Subcutaneous adipose tissue (tissue), 4 donors: Measurements from ENCODE around the gene LSM6. TPM values are rescaled to one million over a fixed set of nuclear protein-coding genes. Genes with fewer than 3 reads are reported as not detected.

Experiments
- CTCF ChIP-seq: fragments of 450-650 bp; IDR thresholded peaks from one replicate; pipeline ENCODE4 v1.5.1; 2016; ENCODE audit warnings: low read depth, mild to moderate bottlenecking, control low read depth, antibody characterized with exemption, moderate library complexity
- total RNA-seq, 4 donors: library from RNA; depleted of rRNA; stranded (reverse); fragments of >200 nt; gene quantifications; one replicate each; pipeline ENCODE4 v1.1.0, GENCODE V29; 2016

The LSM6 gene
- total RNA-seq, 4 donors from 2014 or later = 46.7 to 59.7 (median 49.7) TPM

- TF ChIP-seq CTCF = no peak
These were observed 31.9 kb downstream of the LSM6 start for GRCh38 chr4:146207410-146207809.

- no peak for TF ChIP-seq CTCF
These were observed 35.4 kb downstream of the LSM6 start for GRCh38 chr4:146210890-146211289.

- no peak for TF ChIP-seq CTCF
These were observed 35.9 kb downstream of the LSM6 start for GRCh38 chr4:146211440-146211839.

GRCh38 chr4:146212781-146213180, 37.3 kb downstream of the LSM6 start:
- TF ChIP-seq CTCF = no peak

GRCh38 chr4:146214238-146214637, 38.7 kb downstream of the LSM6 start, which contains the start of gene REELD1:
REELD1 (plus strand) TSS chr4:146214538; CDS start chr4:146216953, 2,415 bp downstream.
- no peak for TF ChIP-seq CTCF

- TF ChIP-seq CTCF = no peak
These were observed 46.8 kb downstream of the LSM6 start for GRCh38 chr4:146222313-146222712.

GRCh38 chr4:146224326-146224966, 48.9 kb downstream of the LSM6 start:
- no peak for TF ChIP-seq CTCF
